ENCODE data around the gene SLC35F2. TPM values are rescaled to one million over a fixed set of nuclear protein-coding genes. Genes with fewer than 3 reads are reported as not detected.

Gene SLC35F2
- polyA plus RNA-seq, 1 experiment: 9.9 TPM

DNA sequence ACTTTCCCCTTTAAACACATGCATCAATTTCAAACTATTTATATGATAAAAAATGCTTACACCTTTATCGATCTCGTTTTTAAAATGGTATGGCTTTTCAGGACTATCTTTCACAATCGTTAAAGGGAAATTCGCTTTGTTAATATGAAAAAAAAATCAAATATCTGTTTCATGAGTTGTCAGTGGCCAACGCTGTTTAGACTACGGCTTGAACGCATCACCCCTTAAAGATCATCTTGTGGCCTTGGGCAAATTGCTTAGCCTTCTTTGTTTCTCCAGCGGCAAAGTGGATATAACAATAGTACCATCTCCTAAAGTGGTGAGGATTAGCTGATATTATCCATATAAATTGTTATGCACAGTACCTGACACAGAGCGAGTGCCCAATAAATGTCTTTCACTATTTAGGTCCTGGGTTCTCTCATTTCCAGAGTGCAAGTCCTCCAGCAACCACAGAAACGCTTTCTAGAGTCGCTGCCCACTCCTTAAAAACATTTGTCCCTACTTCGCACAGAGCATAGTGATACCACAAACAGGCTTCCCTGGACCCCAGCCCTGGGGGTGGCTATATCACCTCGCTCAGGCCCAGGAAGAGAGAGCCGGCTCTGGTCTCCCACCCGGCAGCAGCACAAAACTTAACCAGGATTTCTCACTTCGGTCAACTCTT is 904 bp downstream of the SLC35F2 start:
- POLR2A ChIA-PET: no interaction called here
- TF ChIP-seq, protein P1, sequence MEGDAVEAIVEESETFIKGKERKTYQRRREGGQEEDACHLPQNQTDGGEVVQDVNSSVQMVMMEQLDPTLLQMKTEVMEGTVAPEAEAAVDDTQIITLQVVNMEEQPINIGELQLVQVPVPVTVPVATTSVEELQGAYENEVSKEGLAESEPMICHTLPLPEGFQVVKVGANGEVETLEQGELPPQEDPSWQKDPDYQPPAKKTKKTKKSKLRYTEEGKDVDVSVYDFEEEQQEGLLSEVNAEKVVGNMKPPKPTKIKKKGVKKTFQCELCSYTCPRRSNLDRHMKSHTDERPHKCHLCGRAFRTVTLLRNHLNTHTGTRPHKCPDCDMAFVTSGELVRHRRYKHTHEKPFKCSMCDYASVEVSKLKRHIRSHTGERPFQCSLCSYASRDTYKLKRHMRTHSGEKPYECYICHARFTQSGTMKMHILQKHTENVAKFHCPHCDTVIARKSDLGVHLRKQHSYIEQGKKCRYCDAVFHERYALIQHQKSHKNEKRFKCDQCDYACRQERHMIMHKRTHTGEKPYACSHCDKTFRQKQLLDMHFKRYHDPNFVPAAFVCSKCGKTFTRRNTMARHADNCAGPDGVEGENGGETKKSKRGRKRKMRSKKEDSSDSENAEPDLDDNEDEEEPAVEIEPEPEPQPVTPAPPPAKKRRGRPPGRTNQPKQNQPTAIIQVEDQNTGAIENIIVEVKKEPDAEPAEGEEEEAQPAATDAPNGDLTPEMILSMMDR (IDR thresholded peaks at IDR 0.05; ENCODE audit: low read depth, low read length): no peak

DNA sequence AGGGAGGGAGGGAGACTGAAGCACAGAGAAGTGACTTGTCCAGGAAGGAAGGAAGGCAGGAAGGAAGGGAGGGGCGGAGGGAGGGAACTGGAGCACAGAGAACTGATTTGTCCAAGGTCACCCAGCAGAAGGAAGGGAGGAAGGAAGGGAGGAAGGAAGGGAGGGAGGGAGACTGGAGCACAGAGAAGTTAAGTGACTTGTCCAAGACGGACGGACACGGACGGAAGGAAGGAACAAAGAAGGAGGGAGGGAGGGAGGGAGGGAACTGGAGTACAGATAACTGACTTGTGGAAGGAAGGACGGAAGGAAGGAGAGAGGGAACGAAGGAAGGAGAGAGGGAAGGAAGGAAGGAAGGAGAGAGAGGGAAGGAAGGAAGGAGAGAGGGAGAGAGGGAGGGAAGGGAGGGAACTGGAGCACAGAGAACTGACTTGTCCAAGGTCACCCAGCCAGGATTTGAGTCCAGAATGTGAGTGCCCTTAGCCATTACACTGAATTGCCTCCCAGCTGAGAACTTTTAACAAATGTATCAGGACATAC is 1.5 kb downstream of the SLC35F2 start:
- ChIA-PET CTCF (no interaction called here), POLR2A (no interaction called here)
- H3K27ac ChIP-seq (ENCODE audit: low read depth, low read length): no peak overlapping the region
- H3K27me3 ChIP-seq (ENCODE audit: control insufficient read depth, insufficient read depth, low read length): peaks cover 2% of the 10 kb centered on the region
- TF ChIP-seq, protein P1 (IDR thresholded peaks at IDR 0.05; ENCODE audit: low read depth, low read length): no peak
- DNase-seq (ENCODE audit: low read depth, low spot score): no peak
- peak overlapping the region; percentile 87; the same call in 1 of the 2 replicates for H3K4me3 ChIP-seq (ENCODE audit: low read depth, low read length)
- no peaks in the 10 kb centered on the region; the same call in 1 of the 2 replicates for H3K9me3 ChIP-seq (ENCODE audit: control insufficient read depth, insufficient read depth, low read length)

More for the DNA sequence above, 904 bp downstream of the SLC35F2 start:
- no peak for DNase-seq (ENCODE audit: low read depth, low spot score)
- Histone ChIP-seq H3K4me3 (ENCODE audit: low read depth, low read length) (peak overlapping the region; percentile 87), H3K9me3 (ENCODE audit: control insufficient read depth, insufficient read depth, low read length) (no peaks in the 10 kb centered on the region; the same call in 1 of the 2 replicates), H3K27me3 (ENCODE audit: control insufficient read depth, insufficient read depth, low read length) (peaks cover 2% of the 10 kb centered on the region), H3K27ac (ENCODE audit: low read depth, low read length) (no peak overlapping the region)
- CTCF ChIA-PET: no interaction called here

DNA sequence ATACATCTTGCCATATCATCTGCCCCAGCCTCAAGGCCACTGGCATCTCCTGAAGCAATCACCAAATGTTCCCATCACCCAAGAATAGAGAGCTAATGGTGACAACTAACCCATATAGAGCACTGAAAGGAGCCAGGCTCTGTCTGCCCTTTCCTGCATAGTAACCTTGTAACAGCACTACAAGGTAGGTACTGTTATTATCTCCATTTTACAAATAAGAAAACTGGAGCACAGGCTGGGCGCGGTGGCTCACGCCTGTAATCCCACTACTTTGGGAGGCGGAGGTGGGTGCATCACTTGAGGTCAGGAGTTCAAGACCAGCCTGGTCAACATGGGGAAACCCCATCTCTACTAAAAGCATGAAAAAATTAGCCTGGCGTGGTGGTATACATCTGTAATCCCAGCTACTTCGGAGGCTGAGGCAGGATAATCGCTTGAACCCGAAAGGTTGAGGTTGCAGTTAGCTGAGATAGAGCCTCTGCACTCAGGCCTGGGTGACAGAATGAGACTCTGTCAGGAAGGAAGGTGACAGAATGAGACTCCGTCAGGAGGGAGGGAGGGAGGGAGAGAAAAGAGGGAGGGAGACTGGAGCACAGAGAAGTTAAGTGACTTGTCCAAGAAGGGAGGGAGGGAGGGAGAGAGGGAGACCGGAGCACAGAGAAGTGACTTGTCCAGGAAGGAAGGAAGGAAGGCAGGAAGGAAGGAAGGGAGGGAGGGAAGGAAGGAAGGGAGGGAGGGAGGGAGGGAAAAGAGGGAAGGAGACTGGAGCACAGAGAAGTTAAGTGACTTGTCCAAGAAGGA is 2.2 kb downstream of the SLC35F2 start:
- DNase-seq (ENCODE audit: low read depth, low spot score): no peak
- ChIA-PET POLR2A (no interaction called here), CTCF (no interaction called here)
- Histone ChIP-seq H3K4me3 (ENCODE audit: low read depth, low read length) (no peak overlapping the region), H3K9me3 (ENCODE audit: control insufficient read depth, insufficient read depth, low read length) (no peaks in the 10 kb centered on the region; the same call in 1 of the 2 replicates), H3K27me3 (ENCODE audit: control insufficient read depth, insufficient read depth, low read length) (peaks cover 2% of the 10 kb centered on the region), H3K27ac (ENCODE audit: low read depth, low read length) (no peak overlapping the region)
- TF ChIP-seq, protein P1 (IDR thresholded peaks at IDR 0.05; ENCODE audit: low read depth, low read length): no peak

DNA sequence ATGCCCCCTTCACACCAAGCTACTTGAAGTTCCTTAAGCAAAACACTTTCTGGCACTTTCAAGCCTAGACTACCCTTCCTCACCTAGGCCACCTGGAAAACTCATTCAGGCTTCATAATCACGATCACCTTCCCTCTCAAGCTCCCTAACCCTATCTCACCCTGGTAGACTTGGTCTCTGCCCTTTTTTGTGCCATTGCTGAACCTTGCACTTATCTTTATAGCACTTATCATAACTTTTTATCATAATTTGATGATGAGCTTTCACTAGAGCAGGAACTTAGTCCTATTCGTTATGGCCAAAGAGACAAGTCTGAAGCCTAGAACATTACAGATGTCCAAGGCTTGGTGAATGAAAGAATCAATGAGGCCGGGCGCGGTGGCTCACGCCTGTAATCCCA is 5.5 kb downstream of the SLC35F2 start:
- ChIA-PET POLR2A (no interaction called here), CTCF (interaction anchor here (1.0 kb wide), 1 partner anchor 23 kb away, joined by 3 read pairs; no protein-coding TSS in a partner anchor)
- no peak for DNase-seq (ENCODE audit: low read depth, low spot score)
- TF ChIP-seq, protein P1 (IDR thresholded peaks at IDR 0.05; ENCODE audit: low read depth, low read length): no peak
- H3K27ac ChIP-seq (ENCODE audit: low read depth, low read length): no peak overlapping the region
- no peak overlapping the region for H3K4me3 ChIP-seq (ENCODE audit: low read depth, low read length)
- no peaks in the 10 kb centered on the region; the same call in 1 of the 2 replicates for H3K9me3 ChIP-seq (ENCODE audit: control insufficient read depth, insufficient read depth, low read length)
- H3K27me3 ChIP-seq (ENCODE audit: control insufficient read depth, insufficient read depth, low read length): no peaks in the 10 kb centered on the region
